Neuronal stem cell (in vitro differentiated cells): ENCODE measurements around the gene CLDN6.

ENCODE experiments used
- DNase-seq: peaks from one replicate; pipeline ENCODE4 v3.0.0-alpha.2; 2013; ENCODE audit warnings: low spot score
- H2AFZ ChIP-seq: one replicate; pipeline ENCODE4 v1.6.1; 2013; ENCODE audit warnings: mild to moderate bottlenecking, low read length, inconsistent platforms
- H2AK5ac ChIP-seq: 2 replicates; pipeline ENCODE4 v1.6.1; 2013; ENCODE audit warnings: low read depth, mild to moderate bottlenecking, inconsistent platforms, low read length, moderate library complexity, mixed read lengths
- H2BK120ac ChIP-seq: 2 replicates; pipeline ENCODE4 v1.6.1; 2013; ENCODE audit warnings: low read depth, mild to moderate bottlenecking, inconsistent platforms, low read length, moderate library complexity, mixed read lengths
- H2BK12ac ChIP-seq: one replicate; pipeline ENCODE4 v1.6.1; 2013; ENCODE audit warnings: low read length, inconsistent platforms
- H2BK15ac ChIP-seq: 2 replicates; pipeline ENCODE4 v1.6.1; 2013; ENCODE audit warnings: mild to moderate bottlenecking, low read length, inconsistent platforms, mixed read lengths
- H2BK5ac ChIP-seq: one replicate; pipeline ENCODE4 v1.6.1; 2013; ENCODE audit warnings: inconsistent platforms, mild to moderate bottlenecking, low read length, moderate library complexity
- H3K14ac ChIP-seq: one replicate; pipeline ENCODE4 v1.6.1; 2013; ENCODE audit warnings: low read length, inconsistent platforms
- H3K18ac ChIP-seq: 2 replicates; pipeline ENCODE4 v1.6.1; 2013; ENCODE audit warnings: low read length, inconsistent platforms
- H3K23ac ChIP-seq: 2 replicates; pipeline ENCODE4 v1.6.1; 2013; ENCODE audit warnings: low read depth, mild to moderate bottlenecking, mixed read lengths, low read length, inconsistent platforms; ENCODE audit not compliant: poor library complexity
- H3K27ac ChIP-seq: replicated peaks from 3 replicates; pipeline ENCODE4 v1.5.1; 2013; ENCODE audit warnings: low read length, inconsistent platforms
- H3K27me3 ChIP-seq, 3 experiments: 2 replicates each; pipeline ENCODE4 v1.6.1; 2013; ENCODE audit warnings: low read length in 3 of 3, mild to moderate bottlenecking in 2 of 3, inconsistent platforms in 1 of 3, low read depth in 1 of 3, mixed read lengths in 1 of 3, moderate library complexity in 1 of 3; ENCODE audit not compliant: control insufficient read depth in 3 of 3, insufficient read depth in 3 of 3
- H3K36me3 ChIP-seq, 2 donors: replicated peaks in 1 of 2; 2 replicates each; pipeline ENCODE4 v1.6.1; 2013; ENCODE audit warnings: low read length in 2 of 2; ENCODE audit not compliant: control insufficient read depth in 2 of 2, insufficient read depth in 2 of 2
- H3K4ac ChIP-seq: 2 replicates; pipeline ENCODE4 v1.6.1; 2013; ENCODE audit warnings: inconsistent platforms, mild to moderate bottlenecking, low read length, moderate library complexity
- H3K4me1 ChIP-seq, 2 donors: 1 replicate in 1 of 2; 2 replicates in 1 of 2; pipeline ENCODE4 v1.6.1; 2013; ENCODE audit warnings: low read length in 2 of 2, low read depth in 1 of 2; ENCODE audit not compliant: control insufficient read depth in 2 of 2, insufficient read depth in 1 of 2
- H3K4me2 ChIP-seq: one replicate; pipeline ENCODE4 v1.6.1; 2013; ENCODE audit warnings: mild to moderate bottlenecking, low read length, inconsistent platforms; ENCODE audit not compliant: insufficient read depth, poor library complexity, severe bottlenecking
- H3K4me3 ChIP-seq, 2 donors: 2 replicates each; pipeline ENCODE4 v1.5.1; 2013; ENCODE audit warnings: low read length in 2 of 2, mild to moderate bottlenecking in 2 of 2, inconsistent platforms in 1 of 2, moderate library complexity in 1 of 2
- H3K79me1 ChIP-seq: one replicate; pipeline ENCODE4 v1.6.1; 2013; ENCODE audit warnings: low read depth, mild to moderate bottlenecking, inconsistent platforms, low read length, moderate library complexity
- H3K9ac ChIP-seq: one replicate; pipeline ENCODE4 v1.6.1; 2013; ENCODE audit warnings: mild to moderate bottlenecking, low read depth, low read length, inconsistent platforms; ENCODE audit not compliant: poor library complexity
- H3K9me3 ChIP-seq, 2 donors: replicated peaks in 1 of 2; 2 replicates each; pipeline versions ENCODE3 to v1.6.1; 2013; ENCODE audit warnings: low read length in 2 of 2, mild to moderate bottlenecking in 2 of 2, inconsistent platforms in 1 of 2, low read depth in 1 of 2, mixed read lengths in 1 of 2, moderate library complexity in 1 of 2; ENCODE audit not compliant: control insufficient read depth in 2 of 2, insufficient read depth in 1 of 2
- H4K8ac ChIP-seq: one replicate; pipeline ENCODE4 v1.6.1; 2013; ENCODE audit warnings: low read depth, mild to moderate bottlenecking, inconsistent platforms, low read length, moderate library complexity
- H4K91ac ChIP-seq: one replicate; pipeline ENCODE4 v1.6.1; 2013; ENCODE audit warnings: low read length, low read depth, mild to moderate bottlenecking, inconsistent platforms; ENCODE audit not compliant: poor library complexity
- WGBS, 2 donors: extraction: QIAGEN DNeasy Blood & Tissue Kit; methylation state at CpG; one replicate each; pipeline ENCODE4 v1.1.7; 2013; ENCODE audit warnings: missing lambda C conversion rate in 2 of 2, mixed read lengths in 1 of 2; ENCODE audit not compliant: insufficient read length in 2 of 2, insufficient replicate concordance in 1 of 2; ENCODE audit errors: extremely low coverage in 2 of 2; 5-methylcytosine and 5-hydroxymethylcytosine counted together

Gene CLDN6

GRCh38 chr16:3035972-3036725 lies 18.2 kb upstream of the CLDN6 start:
- no peak overlapping the region for H4K91ac ChIP-seq
- H2BK120ac ChIP-seq, result no peak overlapping the region
- no peak overlapping the region for H4K8ac ChIP-seq
- H3K4me1 ChIP-seq, result no peaks in the 10 kb centered on the region
- peaks cover 2% of the 10 kb centered on the region for H3K79me1 ChIP-seq
- no peak overlapping the region for H2BK5ac ChIP-seq
- H2BK12ac ChIP-seq, result no peak overlapping the region
- H3K23ac ChIP-seq, result peak overlapping the region; percentile 43
- no CpG with 5 or more reads among the region's 40 CpGs for WGBS, 2 donors
- no peak for DNase-seq
- H2AK5ac ChIP-seq, result no peak overlapping the region
- H3K4me2 ChIP-seq, result no peak overlapping the region
- H2AFZ ChIP-seq, result peak overlapping the region; percentile 47
- no peak overlapping the region for H3K14ac ChIP-seq
- H3K27ac ChIP-seq, result no peak overlapping the region
- H3K4ac ChIP-seq, result no peak overlapping the region
- no peaks in the 10 kb centered on the region for H3K9me3 ChIP-seq
- H3K27me3 ChIP-seq, result peaks cover 21 to 63% (median 59%) of the 10 kb centered on the region in 3 experiments
- no peaks in the 10 kb centered on the region for H3K36me3 ChIP-seq
- H3K18ac ChIP-seq, result peak overlapping the region; percentile 38
- no peak overlapping the region for H3K9ac ChIP-seq
- H2BK15ac ChIP-seq, result peak overlapping the region; percentile 17
- H3K4me3 ChIP-seq, result no peak overlapping the region

GRCh38 chr16:3035289-3035971 lies 17.4 kb upstream of the CLDN6 start:
- no peak overlapping the region for H3K23ac ChIP-seq
- H2AK5ac ChIP-seq, result peak overlapping the region; percentile 14
- no peak overlapping the region for H3K27ac ChIP-seq
- H3K4me2 ChIP-seq, result no peak overlapping the region
- H3K14ac ChIP-seq, result no peak overlapping the region
- H2BK120ac ChIP-seq, result no peak overlapping the region
- DNase-seq, result no peak
- peaks cover 21 to 67% (median 58%) of the 10 kb centered on the region in 3 experiments for H3K27me3 ChIP-seq
- H2AFZ ChIP-seq, result no peak overlapping the region
- H2BK5ac ChIP-seq, result no peak overlapping the region
- no peak overlapping the region for H4K91ac ChIP-seq
- peak overlapping the region; percentile 67 for H2BK15ac ChIP-seq
- no peaks in the 10 kb centered on the region for H3K9me3 ChIP-seq
- no peak overlapping the region for H4K8ac ChIP-seq
- no peaks in the 10 kb centered on the region for H3K36me3 ChIP-seq
- no CpG with 5 or more reads among the region's 19 CpGs for WGBS, 2 donors
- no peak overlapping the region for H2BK12ac ChIP-seq
- no peak overlapping the region for H3K4ac ChIP-seq
- peaks cover 1% of the 10 kb centered on the region for H3K79me1 ChIP-seq
- H3K9ac ChIP-seq, result no peak overlapping the region
- H3K4me3 ChIP-seq, result no peak overlapping the region
- H3K4me1 ChIP-seq, result peaks cover 0 to 5% of the 10 kb centered on the region in 2 donors
- peak overlapping the region; percentile 64 for H3K18ac ChIP-seq

GRCh38 chr16:3032624-3033023 lies 14.6 kb upstream of the CLDN6 start:
- no CpG with 5 or more reads among the region's 7 CpGs for WGBS, 2 donors
- Histone ChIP-seq H3K4ac (no peak overlapping the region), H3K27me3 (peaks cover 15 to 52% (median 37%) of the 10 kb centered on the region in 3 experiments)

More at GRCh38 chr16:3032624-3033023, 14.6 kb upstream of the CLDN6 start:
- Histone ChIP-seq H3K18ac (no peak overlapping the region), H4K8ac (no peak overlapping the region), H2BK5ac (no peak overlapping the region), H2AK5ac (no peak overlapping the region), H4K91ac (no peak overlapping the region), H3K14ac (no peak overlapping the region), H2BK12ac (no peak overlapping the region), H3K23ac (no peak overlapping the region), H3K9me3 (no peaks in the 10 kb centered on the region), H2AFZ (no peak overlapping the region), H2BK15ac (no peak overlapping the region), H3K36me3 (peaks cover 0 to 3% of the 10 kb centered on the region in 2 donors), H2BK120ac (no peak overlapping the region), H3K9ac (no peak overlapping the region), H3K27ac (no peak overlapping the region), H3K4me3 (no peak overlapping the region), H3K79me1 (no peaks in the 10 kb centered on the region), H3K4me2 (no peak overlapping the region), H3K4me1 (peaks cover 3 to 5% of the 10 kb centered on the region in 2 donors)
- no peak for DNase-seq
